Activated T-helper 2 cell treated with anti-CD3 and anti-CD28 coated beads, Interferon-gamma antibody, Interleukin-2, Interleukin-4, amounts not matched to agents 10 μg/mL and 5 μg/mL and 100 μg/mL, durations not matched to agents 14 hours and 24 hours and 36 hours (primary cell): Measurements from ENCODE around the gene LRAT. TPM values are rescaled to one million over a fixed set of nuclear protein-coding genes. Genes with fewer than 3 reads are reported as not detected.

Experiments
- DNase-seq: peaks from one replicate; pipeline ENCODE4 v3.0.0; 2021; ENCODE audit warnings: low spot score
- H3K27ac Mint-ChIP-seq: one replicate; pipeline ENCODE4 v1.8.0; 2021; ENCODE audit warnings: mixed read lengths
- H3K27me3 Mint-ChIP-seq: one replicate; pipeline ENCODE4 v1.8.0; 2021; ENCODE audit warnings: low read depth, mixed read lengths
- H3K36me3 Mint-ChIP-seq: one replicate; pipeline ENCODE4 v1.8.0; 2021; ENCODE audit warnings: low read depth, mixed read lengths
- H3K4me1 Mint-ChIP-seq: one replicate; pipeline ENCODE4 v1.8.0; 2021; ENCODE audit warnings: low read depth, mixed read lengths
- H3K4me3 Mint-ChIP-seq: one replicate; pipeline ENCODE4 v1.8.0; 2021; ENCODE audit warnings: low read depth, mild to moderate bottlenecking, moderate library complexity, mixed read lengths
- H3K9me3 Mint-ChIP-seq: one replicate; pipeline ENCODE4 v1.8.0; 2021; ENCODE audit warnings: mixed read lengths
- intact Hi-C: fragments of 100-400 bp; cut with micrococcal nuclease; formaldehyde crosslinking; loops from one replicate; pipeline ENCODE4 v1.15.1; 2023
- total RNA-seq: library from RNA; stranded (reverse); gene quantifications from 2 replicates; pipeline ENCODE4 v1.2.3, GENCODE V29; 2022

LRAT gene
- total RNA-seq, 1 donor from 2014 or later = 0.07 TPM

GRCh38 chr4:154781983-154782293, 38.1 kb downstream of the LRAT start:
- Mint-ChIP-seq H3K4me1 (no peaks in the 10 kb centered on the region), H3K4me3 (no peak overlapping the region), H3K27me3 (peaks cover 6% of the 10 kb centered on the region), H3K27ac (no peak overlapping the region), H3K9me3 (no peaks in the 10 kb centered on the region), H3K36me3 (no peaks in the 10 kb centered on the region)
- DNase-seq = no peak
- intact Hi-C loops = no loop called here

Other genes with a start within 250 kb of the LRAT start
- 81.2 and 83.4 TPM in 2 replicates for gene PLRG1, start 193.6 kb upstream of the LRAT start, total RNA-seq
- gene FGB, start 181.0 kb upstream of the LRAT start, total RNA-seq = not detected in 2 replicates
- gene FGA, start 153.3 kb upstream of the LRAT start, total RNA-seq = not detected in 2 replicates
- gene FGG, start 131.3 kb upstream of the LRAT start, total RNA-seq = not detected in 2 replicates
- not detected in 2 replicates for gene RBM46, start 37.3 kb downstream of the LRAT start, total RNA-seq